ENCODE results near the gene F13B.

Gene F13B

DNA sequence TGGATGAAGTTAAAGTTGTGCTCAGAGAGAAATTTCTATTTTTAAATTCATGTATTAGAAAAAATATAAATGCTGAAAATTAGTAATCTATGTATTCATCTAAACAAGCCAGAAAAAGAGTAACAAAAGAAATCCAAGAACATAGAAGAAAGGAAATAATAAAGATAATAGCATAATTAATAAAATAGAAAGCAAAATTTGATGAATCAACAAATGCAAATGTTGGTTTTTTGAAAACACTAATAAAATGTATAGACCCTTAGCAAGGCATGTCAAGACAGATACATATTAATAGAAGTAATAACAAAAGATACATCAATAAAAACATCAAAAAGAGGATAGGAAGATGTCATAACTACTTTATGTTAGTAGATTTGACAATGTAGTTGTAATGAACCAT is 18.0 kb downstream of the F13B start:
- H3K9me2 ChIP-seq (replicated peaks; ENCODE audit: control insufficient read depth, low read length) = no peaks in the 10 kb centered on the region
- H3F3A ChIP-seq (ENCODE audit: control insufficient read depth, insufficient read depth) = no peaks in the 10 kb centered on the region
- H3K4me1 ChIP-seq (ENCODE audit: control insufficient read depth, low read length) = no peaks in the 10 kb centered on the region
- no peak overlapping the region for H3K4me2 ChIP-seq (ENCODE audit: low read length)
- no peaks in the 10 kb centered on the region for H3K27me3 ChIP-seq (ENCODE audit: control insufficient read depth, low read length)
- no peak overlapping the region for H3K27ac ChIP-seq (ENCODE audit: low read depth, low read length)
- H3K4me3 ChIP-seq (ENCODE audit: low read length) = no peak overlapping the region
- TF ChIP-seq CTCF (IDR thresholded peaks at IDR 0.05; ENCODE audit: low read depth, low read length, poor library complexity, severe bottlenecking) = no peak
- no peak for TF ChIP-seq EZH2phosphoT487 (IDR thresholded peaks at IDR 0.05; ENCODE audit: borderline replicate concordance, low read length)
- no peaks in the 10 kb centered on the region for H3K79me2 ChIP-seq (ENCODE audit: control insufficient read depth, low read length)
- H3K9me3 ChIP-seq (ENCODE audit: control insufficient read depth, insufficient read depth, low read length) = no peaks in the 10 kb centered on the region
- no peaks in the 10 kb centered on the region for H4K20me1 ChIP-seq (ENCODE audit: control insufficient read depth, insufficient read depth, low read depth, low read length)
- H3K36me3 ChIP-seq (ENCODE audit: control insufficient read depth, low read length) = no peaks in the 10 kb centered on the region

DNA sequence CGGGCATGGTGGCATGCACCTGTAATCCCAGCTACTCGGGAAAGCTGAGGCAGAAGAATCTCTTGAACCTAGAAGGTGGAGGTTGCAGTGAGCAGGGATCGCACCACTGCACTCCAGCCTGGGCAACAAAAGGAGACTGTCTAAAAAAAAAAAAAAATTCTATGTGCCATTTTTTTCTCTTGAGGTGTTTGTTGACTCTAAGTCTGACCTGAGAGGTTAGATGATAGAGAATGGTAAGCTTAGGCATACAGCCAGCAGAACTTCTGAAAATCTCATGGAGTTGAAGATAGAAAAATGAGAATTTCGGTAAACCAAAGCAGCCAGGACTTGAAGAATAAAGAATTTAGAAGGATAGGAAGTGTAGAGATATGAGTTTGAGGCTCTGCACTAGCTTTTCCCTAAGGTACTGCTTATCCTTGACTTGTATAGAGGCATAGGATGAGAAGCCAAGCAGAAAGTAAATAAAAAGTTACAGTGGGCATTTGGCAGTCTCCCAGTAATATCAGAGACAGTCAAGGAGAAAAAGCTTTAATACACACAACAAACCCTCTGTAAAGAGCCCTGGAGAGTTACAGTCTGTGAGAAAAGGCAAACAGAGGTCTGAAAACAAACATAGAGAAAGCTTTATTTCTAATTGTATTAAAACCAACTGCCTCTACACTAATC is 24.3 kb downstream of the F13B start:
- TF ChIP-seq EZH2phosphoT487 (IDR thresholded peaks at IDR 0.05; ENCODE audit: borderline replicate concordance, low read length) (no peak), CTCF (IDR thresholded peaks at IDR 0.05; ENCODE audit: low read depth, low read length, poor library complexity, severe bottlenecking) (no peak)
- no peaks in the 10 kb centered on the region for H3K4me1 ChIP-seq (ENCODE audit: control insufficient read depth, low read length)
- no peaks in the 10 kb centered on the region for H4K20me1 ChIP-seq (ENCODE audit: control insufficient read depth, insufficient read depth, low read depth, low read length)
- H3K4me3 ChIP-seq (ENCODE audit: low read length) = no peak overlapping the region
- H3K36me3 ChIP-seq (ENCODE audit: control insufficient read depth, low read length) = no peaks in the 10 kb centered on the region
- H3K27ac ChIP-seq (ENCODE audit: low read depth, low read length) = no peak overlapping the region
- no peaks in the 10 kb centered on the region for H3K79me2 ChIP-seq (ENCODE audit: control insufficient read depth, low read length)
- no peaks in the 10 kb centered on the region for H3K27me3 ChIP-seq (ENCODE audit: control insufficient read depth, low read length)
- no peak overlapping the region for H3K4me2 ChIP-seq (ENCODE audit: low read length)
- H3F3A ChIP-seq (ENCODE audit: control insufficient read depth, insufficient read depth) = no peaks in the 10 kb centered on the region
- no peaks in the 10 kb centered on the region for H3K9me3 ChIP-seq (ENCODE audit: control insufficient read depth, insufficient read depth, low read length)
- H3K9me2 ChIP-seq (replicated peaks; ENCODE audit: control insufficient read depth, low read length) = no peaks in the 10 kb centered on the region

GRCh38 chr1:197041486-197042353 is 25.3 kb downstream of the F13B start:
- no peak overlapping the region for H3K4me2 ChIP-seq (ENCODE audit: low read length)
- no peaks in the 10 kb centered on the region for H3K36me3 ChIP-seq (ENCODE audit: control insufficient read depth, low read length)
- no peaks in the 10 kb centered on the region for H3F3A ChIP-seq (ENCODE audit: control insufficient read depth, insufficient read depth)
- no peak overlapping the region for H3K4me3 ChIP-seq (ENCODE audit: low read length)
- no peaks in the 10 kb centered on the region for H3K9me3 ChIP-seq (ENCODE audit: control insufficient read depth, insufficient read depth, low read length)
- no peak for TF ChIP-seq CTCF (IDR thresholded peaks at IDR 0.05; ENCODE audit: low read depth, low read length, poor library complexity, severe bottlenecking)
- no peaks in the 10 kb centered on the region for H3K4me1 ChIP-seq (ENCODE audit: control insufficient read depth, low read length)
- no peaks in the 10 kb centered on the region for H3K9me2 ChIP-seq (replicated peaks; ENCODE audit: control insufficient read depth, low read length)
- H4K20me1 ChIP-seq (ENCODE audit: control insufficient read depth, insufficient read depth, low read depth, low read length) = no peaks in the 10 kb centered on the region
- H3K27me3 ChIP-seq (ENCODE audit: control insufficient read depth, low read length) = no peaks in the 10 kb centered on the region
- H3K27ac ChIP-seq (ENCODE audit: low read depth, low read length) = no peak overlapping the region
- H3K79me2 ChIP-seq (ENCODE audit: control insufficient read depth, low read length) = no peaks in the 10 kb centered on the region

All from DOHH2 (cell line).